ENCODE data around the gene MAPK10. TPM values are rescaled to one million over a fixed set of nuclear protein-coding genes. Genes with fewer than 3 reads are reported as not detected.

MAPK10 gene
- total and polyA plus RNA-seq, 2 of the 8 experiments (the other 6 are each of a cell fraction or from before 2014, with no cell fraction given): 2.5 to 3.1 TPM

DNA sequence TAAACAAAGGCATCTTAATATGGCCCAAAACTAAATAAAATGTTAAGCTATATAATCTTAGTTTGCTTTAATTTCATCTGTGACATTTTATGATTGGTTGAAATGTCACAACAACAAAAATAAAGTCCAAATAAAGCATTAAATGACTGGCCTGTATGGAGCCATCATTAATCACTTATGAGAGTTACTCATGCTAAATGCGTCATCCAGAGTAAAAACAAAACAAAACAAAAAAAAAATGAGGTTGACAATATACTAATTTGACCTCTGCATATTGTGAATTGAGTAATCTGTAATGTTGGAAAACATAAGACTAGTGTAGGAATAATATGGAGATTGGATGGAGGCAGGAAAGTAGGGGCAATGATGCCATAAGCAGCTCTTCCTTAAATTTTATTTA is 139.7 kb downstream of the MAPK10 start:
- Histone ChIP-seq H3K23me2 (ENCODE audit: low read depth, low read length) (no peaks in the 10 kb centered on the region), H3K4me2 (ENCODE audit: insufficient read depth in 1 of 2, low read depth in 2 of 2, low read length in 2 of 2) (no peak overlapping the region), H3K9ac (replicated peaks in 1 of 4; ENCODE audit: extremely low read depth in 1 of 4, low read depth in 3 of 4, low read length in 3 of 4) (no peak overlapping the region), H3K36me3 (ENCODE audit: control insufficient read depth in 2 of 4, insufficient read depth in 4 of 4, low read length in 3 of 4) (no peaks in the 10 kb centered on the region), H3K4ac (replicated peaks; ENCODE audit: insufficient read length, low read depth, low read length) (no peak overlapping the region), H3K4me3 (ENCODE audit: extremely low read depth in 1 of 4, insufficient read depth in 2 of 4, low read depth in 3 of 4, low read length in 4 of 4) (no peak overlapping the region), H3K14ac (ENCODE audit: insufficient read length) (no peak overlapping the region), H4K5ac (ENCODE audit: insufficient read length, low read depth, low read length) (no peak overlapping the region), H2BK120ac (replicated peaks; ENCODE audit: low read depth, low read length) (no peak overlapping the region), H3K79me1 (ENCODE audit: low read depth, low read length) (no peaks in the 10 kb centered on the region), H3K56ac (replicated peaks; ENCODE audit: insufficient read length, low read depth, low read length) (no peak overlapping the region), H4K8ac (ENCODE audit: extremely low read depth, insufficient read depth, low read length) (no peak overlapping the region), H3K9me3 (ENCODE audit: insufficient read depth in 2 of 2, low read depth in 1 of 2, low read length in 1 of 2) (peaks cover 0 to 3% of the 10 kb centered on the region in 2 experiments; a peak in 1 of 4 replicates), H2AK5ac (ENCODE audit: low read depth, low read length) (no peak overlapping the region), H4K91ac (replicated peaks; ENCODE audit: insufficient read length, low read length) (no peak overlapping the region), H3K4me1 (replicated peaks in 1 of 4; ENCODE audit: control insufficient read depth in 3 of 4, insufficient read depth in 4 of 4, low read length in 3 of 4) (peaks cover 0 to 2% (median 0%) of the 10 kb centered on the region in 4 experiments; a peak in 2 of 7 replicates), H3K18ac (ENCODE audit: extremely low read depth, low read length) (no peak overlapping the region), H2BK5ac (ENCODE audit: low read depth, low read length) (no peak overlapping the region), H2AFZ (ENCODE audit: low read length) (no peak overlapping the region), H2BK15ac (ENCODE audit: low read length) (no peak overlapping the region), H2BK12ac (ENCODE audit: low read depth, low read length) (no peak overlapping the region), H4K20me1 (replicated peaks in 1 of 2; ENCODE audit: control insufficient read depth in 1 of 2, insufficient read depth in 2 of 2, low read length in 2 of 2) (no peaks in the 10 kb centered on the region), H3K23ac (ENCODE audit: insufficient read length) (no peak overlapping the region), H3K79me2 (ENCODE audit: control insufficient read depth in 1 of 2, insufficient read depth in 2 of 2, low read length in 2 of 2) (no peaks in the 10 kb centered on the region), H3K27me3 (replicated peaks in 1 of 4; ENCODE audit: control insufficient read depth in 3 of 4, extremely low read depth in 1 of 4, insufficient read depth in 3 of 4, low read length in 3 of 4) (no peaks in the 10 kb centered on the region), H2BK20ac (ENCODE audit: low read length) (no peak overlapping the region), H3K27ac (ENCODE audit: low read depth, low read length) (no peak overlapping the region)
- no peak for DNase-seq (ENCODE audit: low read depth in 1 of 2, low spot score in 2 of 2)
- ChIA-PET POLR2A (ENCODE audit: partially characterized antibody) (no interaction called here), CTCF (ENCODE audit: partially characterized antibody) (interaction anchor here (0.6 to 0.7 kb wide), 2 partner anchors 254 to 613 kb away, joined by 3 read pairs; no protein-coding TSS in a partner anchor)
- WGBS, 2 experiments (ENCODE audit: extremely low coverage in 1 of 2, insufficient coverage in 1 of 2, insufficient read length in 1 of 2, insufficient replicate concordance in 2 of 2, low coverage in 1 of 2, low lambda C conversion rate in 2 of 2, missing lambda C conversion rate in 1 of 2): 91% methylated on average over 1 of the region's 1 CpG; no CpG with 5 or more reads in 1 of the 2 experiments
- no peak for FAIRE-seq
- TF ChIP-seq POLR2AphosphoS5 (IDR thresholded peaks at IDR 0.05; ENCODE audit: low read depth, low read length): no peak
- TF ChIP-seq, protein P1, sequence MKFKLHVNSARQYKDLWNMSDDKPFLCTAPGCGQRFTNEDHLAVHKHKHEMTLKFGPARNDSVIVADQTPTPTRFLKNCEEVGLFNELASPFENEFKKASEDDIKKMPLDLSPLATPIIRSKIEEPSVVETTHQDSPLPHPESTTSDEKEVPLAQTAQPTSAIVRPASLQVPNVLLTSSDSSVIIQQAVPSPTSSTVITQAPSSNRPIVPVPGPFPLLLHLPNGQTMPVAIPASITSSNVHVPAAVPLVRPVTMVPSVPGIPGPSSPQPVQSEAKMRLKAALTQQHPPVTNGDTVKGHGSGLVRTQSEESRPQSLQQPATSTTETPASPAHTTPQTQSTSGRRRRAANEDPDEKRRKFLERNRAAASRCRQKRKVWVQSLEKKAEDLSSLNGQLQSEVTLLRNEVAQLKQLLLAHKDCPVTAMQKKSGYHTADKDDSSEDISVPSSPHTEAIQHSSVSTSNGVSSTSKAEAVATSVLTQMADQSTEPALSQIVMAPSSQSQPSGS (IDR thresholded peaks at IDR 0.05; ENCODE audit: low read length): no peak
- TF ChIP-seq NRF1 (IDR thresholded peaks at IDR 0.05; ENCODE audit: low read depth, low read length): no peak
- TF ChIP-seq KDM1A (IDR thresholded peaks at IDR 0.05; ENCODE audit: borderline replicate concordance, low read length): no peak
- no peak for TF ChIP-seq SIRT6 (IDR thresholded peaks at IDR 0.05; ENCODE audit: low read length)
- TF ChIP-seq, protein P2, sequence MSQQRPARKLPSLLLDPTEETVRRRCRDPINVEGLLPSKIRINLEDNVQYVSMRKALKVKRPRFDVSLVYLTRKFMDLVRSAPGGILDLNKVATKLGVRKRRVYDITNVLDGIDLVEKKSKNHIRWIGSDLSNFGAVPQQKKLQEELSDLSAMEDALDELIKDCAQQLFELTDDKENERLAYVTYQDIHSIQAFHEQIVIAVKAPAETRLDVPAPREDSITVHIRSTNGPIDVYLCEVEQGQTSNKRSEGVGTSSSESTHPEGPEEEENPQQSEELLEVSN (IDR thresholded peaks at IDR 0.05): no peak
- TF ChIP-seq, protein P3, sequence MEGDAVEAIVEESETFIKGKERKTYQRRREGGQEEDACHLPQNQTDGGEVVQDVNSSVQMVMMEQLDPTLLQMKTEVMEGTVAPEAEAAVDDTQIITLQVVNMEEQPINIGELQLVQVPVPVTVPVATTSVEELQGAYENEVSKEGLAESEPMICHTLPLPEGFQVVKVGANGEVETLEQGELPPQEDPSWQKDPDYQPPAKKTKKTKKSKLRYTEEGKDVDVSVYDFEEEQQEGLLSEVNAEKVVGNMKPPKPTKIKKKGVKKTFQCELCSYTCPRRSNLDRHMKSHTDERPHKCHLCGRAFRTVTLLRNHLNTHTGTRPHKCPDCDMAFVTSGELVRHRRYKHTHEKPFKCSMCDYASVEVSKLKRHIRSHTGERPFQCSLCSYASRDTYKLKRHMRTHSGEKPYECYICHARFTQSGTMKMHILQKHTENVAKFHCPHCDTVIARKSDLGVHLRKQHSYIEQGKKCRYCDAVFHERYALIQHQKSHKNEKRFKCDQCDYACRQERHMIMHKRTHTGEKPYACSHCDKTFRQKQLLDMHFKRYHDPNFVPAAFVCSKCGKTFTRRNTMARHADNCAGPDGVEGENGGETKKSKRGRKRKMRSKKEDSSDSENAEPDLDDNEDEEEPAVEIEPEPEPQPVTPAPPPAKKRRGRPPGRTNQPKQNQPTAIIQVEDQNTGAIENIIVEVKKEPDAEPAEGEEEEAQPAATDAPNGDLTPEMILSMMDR (IDR thresholded peaks at IDR 0.05; ENCODE audit: control extremely low read depth in 1 of 3, insufficient read depth in 1 of 3, low read depth in 1 of 3, low read length in 3 of 3): no peak
- TF ChIP-seq KDM5A (IDR thresholded peaks at IDR 0.05; ENCODE audit: low read length): no peak
- TF ChIP-seq GTF2F1 (IDR thresholded peaks at IDR 0.05; ENCODE audit: borderline replicate concordance, low read depth, low read length): no peak
